Stimulated activated CD4-positive, alpha-beta T cell treated with anti-CD3 and anti-CD28 coated beads, TNF-alpha, amount 100 ng/mL, for 48 hours (primary cell): ENCODE results near the gene SERPINE2.

Experiments used
- DNase-seq, 3 donors: peaks; one replicate each; pipeline ENCODE4 v3.0.0-alpha.2; 2020; ENCODE audit warnings: low read depth in 3 of 3

Gene SERPINE2

DNA sequence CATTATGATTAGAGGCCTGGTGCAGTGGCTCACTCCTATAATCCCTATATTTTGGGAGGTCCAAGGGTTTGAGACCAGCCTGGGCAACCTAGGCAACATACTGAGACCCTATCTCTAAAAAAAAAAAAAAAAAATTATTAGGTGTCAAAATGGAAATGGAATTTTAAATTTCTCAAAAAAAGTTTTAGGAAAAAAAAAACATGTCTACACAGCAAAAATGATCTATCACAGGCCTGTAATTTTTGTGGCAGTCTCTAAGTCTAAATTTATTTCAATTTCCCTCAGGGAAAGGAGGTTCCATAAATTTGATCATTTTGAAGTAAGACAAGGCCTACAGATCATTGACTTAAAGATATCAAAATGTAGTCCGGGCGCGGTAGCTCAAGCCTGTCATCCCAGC, 65.5 kb downstream of the SERPINE2 start:
- no peak for DNase-seq

GRCh38 chr2:223972656-223973102, 66.4 kb downstream of the SERPINE2 start:
- no peak for DNase-seq

DNA sequence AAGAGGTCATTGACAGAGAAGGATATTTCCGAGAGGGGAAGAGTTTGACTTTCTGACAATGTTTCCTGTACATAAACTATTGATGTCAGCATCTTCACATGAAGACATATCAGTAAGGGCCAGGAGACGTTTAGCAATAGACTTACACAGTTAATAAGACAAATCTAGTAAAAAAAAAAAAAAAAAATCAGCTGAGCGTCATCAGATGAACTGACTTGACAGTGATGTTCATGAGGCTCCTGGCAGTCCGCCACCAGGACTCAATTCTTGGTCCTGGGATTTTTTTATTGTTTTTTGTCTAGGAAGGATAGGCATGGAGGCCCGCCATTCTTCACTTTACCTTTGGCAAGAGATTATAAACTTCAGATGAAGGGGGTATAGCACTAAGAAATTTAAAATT, 67.4 kb downstream of the SERPINE2 start:
- no peak for DNase-seq

GRCh38 chr2:223970343-223971128, 68.5 kb downstream of the SERPINE2 start:
- peak in 2 of 3 donors; percentile 20 to 45 for DNase-seq

DNA sequence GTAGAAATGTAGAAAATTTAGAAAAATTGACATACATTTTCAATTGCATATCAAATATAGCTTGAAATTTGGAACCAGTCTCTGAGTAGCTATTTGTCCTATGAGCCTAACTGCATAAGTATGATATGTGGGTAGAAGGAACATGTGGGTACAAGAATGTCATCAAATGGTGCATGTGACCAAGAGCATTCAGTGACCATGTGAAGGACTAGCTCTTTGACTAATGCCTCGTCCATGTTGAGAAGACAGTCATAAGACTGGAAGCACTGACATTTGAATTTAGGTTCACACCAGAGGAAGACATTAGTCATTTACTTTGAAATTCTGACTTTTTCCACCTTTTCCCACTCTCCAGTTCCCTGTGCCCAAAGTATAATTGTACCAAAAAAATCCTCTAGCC, 69.2 kb downstream of the SERPINE2 start:
- no peak for DNase-seq

DNA sequence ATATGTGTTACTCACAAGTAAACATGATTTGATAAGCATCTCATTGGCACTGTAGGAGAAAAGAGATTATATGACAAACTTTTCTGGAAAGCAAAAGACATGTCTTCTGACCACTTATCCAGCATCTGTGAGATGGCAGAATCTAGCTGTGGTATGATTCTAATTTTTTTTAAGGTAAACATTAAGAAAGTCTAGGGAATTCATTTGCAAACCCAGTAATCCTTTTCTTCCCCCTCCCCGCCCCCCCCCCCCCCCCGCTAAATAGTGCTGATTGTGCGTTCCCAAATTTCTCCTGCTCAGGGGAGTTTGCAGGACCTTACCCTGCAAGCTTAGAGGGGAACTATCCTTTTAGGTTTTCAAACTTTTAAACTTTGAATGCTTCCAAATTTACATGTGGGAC, 69.8 kb downstream of the SERPINE2 start:
- DNase-seq: no peak

DNA sequence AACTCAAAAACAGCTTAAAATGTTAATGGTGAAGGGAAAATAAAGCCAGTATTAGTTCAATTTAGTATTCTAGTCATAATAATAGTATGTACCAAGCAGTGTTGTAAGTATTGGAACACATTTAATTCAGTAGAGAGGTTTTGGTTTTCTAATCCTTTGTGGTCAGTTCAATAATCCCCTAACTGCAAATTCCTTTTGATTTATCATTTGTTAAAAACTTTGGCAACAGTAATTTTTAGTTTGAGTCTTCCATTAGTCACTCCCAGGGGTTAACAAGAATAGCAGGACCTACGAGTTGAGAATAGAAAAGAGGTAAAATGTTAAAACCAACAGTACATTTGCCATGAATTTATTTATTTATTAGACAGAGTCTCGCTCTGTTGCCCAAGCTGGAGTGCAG, 71.1 kb downstream of the SERPINE2 start:
- no peak for DNase-seq

DNA sequence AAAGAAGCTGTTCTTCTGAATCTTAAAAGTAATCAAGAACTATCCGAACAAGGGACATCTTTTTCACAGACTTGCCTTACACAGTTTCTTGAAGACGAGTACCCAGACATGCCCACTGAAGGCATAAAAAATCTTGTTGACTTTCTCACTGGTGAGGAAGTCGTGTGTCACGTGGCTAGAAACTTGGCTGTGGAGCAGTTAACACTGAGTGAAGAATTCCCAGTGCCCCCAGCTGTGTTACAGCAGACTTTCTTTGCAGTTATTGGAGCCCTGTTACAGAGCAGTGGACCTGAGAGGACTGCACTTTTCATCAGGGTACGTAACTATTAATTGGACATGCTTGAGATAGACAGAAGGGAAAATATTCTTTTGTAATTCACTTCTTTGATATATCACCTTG, 79.4 kb downstream of the SERPINE2 start:
- no peak for DNase-seq

DNA sequence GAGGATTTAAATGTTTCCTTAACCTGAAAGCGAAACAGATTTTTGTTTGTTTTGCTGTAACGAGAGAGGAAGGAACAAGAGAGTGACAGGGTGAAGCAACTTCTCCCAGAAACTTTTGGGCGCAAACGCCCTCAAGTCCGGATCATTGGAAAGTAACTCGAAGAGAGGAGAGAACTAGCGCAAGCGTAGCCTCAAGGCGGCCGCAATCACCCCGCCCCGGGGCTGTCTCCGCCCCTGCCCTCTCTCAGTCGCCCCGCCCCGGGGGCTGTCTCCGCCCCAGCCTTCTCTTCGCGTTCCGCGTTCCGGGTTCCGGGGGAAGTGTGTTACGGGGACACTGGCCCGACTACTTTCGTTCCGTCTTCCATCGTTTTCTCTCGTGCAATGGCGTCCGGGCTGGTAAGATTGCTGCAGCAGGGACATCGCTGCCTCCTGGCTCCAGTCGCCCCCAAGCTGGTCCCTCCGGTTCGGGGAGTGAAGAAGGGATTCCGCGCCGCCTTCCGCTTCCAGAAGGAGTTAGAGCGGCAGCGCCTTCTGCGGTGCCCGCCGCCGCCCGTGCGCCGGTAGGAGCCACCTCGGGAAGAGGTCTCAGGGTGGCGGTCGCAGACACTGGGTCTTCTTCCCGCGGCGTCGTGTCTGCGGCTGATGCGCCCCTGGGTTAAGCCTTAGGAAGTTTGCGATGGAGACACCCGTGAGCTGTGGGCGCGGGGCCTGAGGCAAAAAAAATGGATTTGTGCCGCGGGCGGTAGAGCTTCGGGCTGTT, 81.8 kb downstream of the SERPINE2 start, which contains the start of gene MRPL44:
Gene MRPL44, plus strand, starts transcription at position 372 of the 760 bp plus-strand sequence. Its CDS starts 10 bp downstream, at position 382.
- DNase-seq: peak; percentile 93 to 96 (median 95)

DNA sequence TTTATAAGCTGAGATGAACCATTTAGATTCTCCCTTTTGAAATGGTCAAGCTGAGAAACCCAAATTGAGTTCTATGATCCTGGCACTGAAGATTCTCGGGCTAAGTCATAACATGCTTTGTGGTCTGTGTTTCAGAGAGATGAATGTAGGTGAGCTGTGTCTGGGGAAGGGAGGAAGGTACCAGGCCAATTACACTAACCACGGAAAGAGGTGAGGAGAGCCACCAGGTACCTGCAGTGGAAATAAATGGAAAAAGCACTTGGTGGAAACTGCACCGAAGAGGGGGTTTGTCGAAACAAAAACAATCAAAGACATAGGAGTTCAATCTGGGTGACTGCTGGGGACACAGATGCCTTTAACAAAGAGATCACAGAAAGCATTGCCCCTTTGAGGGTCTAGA, 82.8 kb downstream of the SERPINE2 start:
- DNase-seq: no peak

GRCh38 chr2:223954401-223954800, 84.7 kb downstream of the SERPINE2 start:
- DNase-seq: no peak

- no peak for DNase-seq
These were observed 86.7 kb downstream of the SERPINE2 start for GRCh38 chr2:223952280-223952968.

DNA sequence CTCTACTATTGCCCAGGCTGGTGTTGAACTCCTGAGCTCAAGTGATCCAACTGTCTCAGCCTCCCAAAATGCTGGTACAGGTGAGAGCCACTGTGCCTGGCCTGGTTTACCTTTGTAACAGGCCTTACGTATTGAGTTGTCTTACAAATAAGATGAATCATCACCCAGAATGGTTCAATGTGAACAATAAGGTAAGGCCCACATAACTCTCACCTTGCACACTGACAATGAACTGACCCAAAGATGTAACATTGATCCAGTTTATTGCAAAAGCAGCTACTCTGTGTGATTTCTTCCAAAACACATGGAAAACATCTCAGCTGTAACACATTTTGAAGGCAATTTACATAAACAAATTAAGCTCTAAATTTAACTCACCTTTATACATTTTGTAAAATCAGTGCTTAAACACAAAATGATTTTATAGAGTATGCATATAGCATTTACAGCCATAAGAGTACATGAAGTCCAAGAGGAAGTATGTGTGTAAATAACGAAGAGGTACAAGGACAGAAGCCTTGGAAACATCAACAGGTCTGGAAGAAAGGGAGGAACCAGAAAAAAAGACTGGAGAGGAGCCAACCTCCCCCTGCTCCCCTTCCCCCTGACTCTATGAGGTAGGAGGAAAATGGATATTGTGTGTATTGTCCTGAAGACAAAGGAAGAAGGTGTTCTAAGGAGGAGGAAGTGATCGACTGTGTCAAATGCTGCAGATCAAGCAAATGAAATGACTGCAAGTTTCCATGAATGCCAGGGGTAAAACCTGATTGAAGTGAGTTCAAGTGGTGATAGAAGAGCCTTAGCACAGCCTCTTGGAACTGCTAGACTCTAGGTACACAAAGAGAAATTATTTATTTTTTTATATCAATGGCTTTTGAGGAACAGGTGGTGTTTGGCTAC, 88.4 kb downstream of the SERPINE2 start:
- no peak for DNase-seq

DNA sequence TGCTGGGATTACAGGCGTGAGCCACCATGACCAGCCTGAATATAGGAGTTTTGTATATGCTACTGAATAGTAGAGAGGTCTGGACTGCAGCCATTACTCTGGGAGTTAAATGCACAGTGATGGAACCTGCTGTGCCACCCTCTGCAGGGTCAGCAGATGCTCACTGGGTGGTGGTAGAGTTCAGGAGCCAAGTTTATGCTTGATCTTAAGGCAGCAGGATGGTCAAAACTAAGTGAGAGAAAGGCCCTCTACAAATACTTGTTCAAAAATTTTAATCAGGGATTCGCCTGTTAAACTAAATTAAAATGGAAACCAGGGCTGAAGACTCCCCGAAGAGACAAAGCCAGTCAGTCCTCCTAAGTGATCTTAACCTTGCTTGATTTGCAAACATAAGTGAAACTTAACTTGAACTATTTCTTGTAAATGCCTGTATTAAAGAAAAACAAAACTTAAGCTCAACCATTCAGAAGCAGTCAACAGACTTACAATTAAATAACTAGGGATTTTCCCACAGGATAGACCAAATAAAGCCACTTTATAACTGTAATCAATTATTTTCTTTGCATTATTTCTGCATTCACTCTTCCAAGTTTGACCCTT, 89.7 kb downstream of the SERPINE2 start:
- no peak for DNase-seq

GRCh38 chr2:223947711-223948205, 91.3 kb downstream of the SERPINE2 start:
- DNase-seq: no peak

- no peak for DNase-seq
These were observed 93.3 kb downstream of the SERPINE2 start for GRCh38 chr2:223945755-223946154.

GRCh38 chr2:223944703-223945531, 94.2 kb downstream of the SERPINE2 start, which contains the start of gene WDFY1:
Gene WDFY1, minus strand, starts transcription at chr2:223945335. Its CDS starts 51 bp downstream, at chr2:223945284.
- peak; percentile 55 to 72 (median 70) for DNase-seq

GRCh38 chr2:223944166-223944702, 94.9 kb downstream of the SERPINE2 start:
- no peak for DNase-seq

GRCh38 chr2:223943561-223944008, 95.5 kb downstream of the SERPINE2 start:
- DNase-seq: no peak
